ENCODE measurements around the gene ZNF609.

GRCh38 chr15:64624242-64624641 is 163.9 kb downstream of the ZNF609 start:
- TF ChIP-seq GATA3 (IDR thresholded peaks at IDR 0.05; ENCODE audit: low read depth, low read length): no peak
- TF ChIP-seq GATA2 (IDR thresholded peaks at IDR 0.05; ENCODE audit: low read depth, low read length): no peak
